ENCODE measurements around the gene FAM131B.

The FAM131B gene

DNA sequence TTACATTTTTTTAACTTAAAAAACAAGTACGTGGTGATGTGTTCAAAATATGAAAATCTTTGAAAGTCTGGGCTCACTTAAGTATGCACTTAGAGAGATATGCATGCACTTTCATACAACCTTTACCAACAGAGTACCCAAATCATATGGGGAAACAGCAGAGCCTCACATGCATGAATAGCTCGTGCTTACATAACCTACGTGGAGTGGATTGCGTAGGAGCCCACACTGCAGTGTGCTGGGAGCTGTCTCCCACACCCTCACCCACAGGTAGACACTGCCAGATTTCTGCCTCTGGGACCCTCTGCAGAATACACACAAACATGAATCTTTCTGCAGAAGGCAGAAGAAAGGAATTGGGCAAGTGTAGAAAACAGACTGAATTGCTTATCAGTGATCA is 46.0 kb downstream of the FAM131B start:
- H3F3A ChIP-seq (ENCODE audit: insufficient read depth, low read length): no peaks in the 10 kb centered on the region
- H3K36me3 ChIP-seq (ENCODE audit: insufficient read depth, low read length): no peaks in the 10 kb centered on the region
- no peak overlapping the region for H3K4me2 ChIP-seq (ENCODE audit: low read length)
- no peaks in the 10 kb centered on the region for H3K9me3 ChIP-seq (ENCODE audit: low read length)
- no peaks in the 10 kb centered on the region for H4K20me1 ChIP-seq (ENCODE audit: insufficient read depth, low read length)
- H3K27me3 ChIP-seq (ENCODE audit: insufficient read depth, low read length): no peaks in the 10 kb centered on the region
- H3K9me2 ChIP-seq (ENCODE audit: low read depth, low read length): no peaks in the 10 kb centered on the region
- H3K27ac ChIP-seq (ENCODE audit: low read depth, low read length, poor library complexity, severe bottlenecking): no peak overlapping the region
- H2AFZ ChIP-seq (ENCODE audit: low read length): no peak overlapping the region
- H3K4me3 ChIP-seq (ENCODE audit: low read depth, low read length, poor library complexity, severe bottlenecking): no peak overlapping the region
- no peak overlapping the region for H3K9ac ChIP-seq (ENCODE audit: low read length)
- H3K79me2 ChIP-seq (ENCODE audit: insufficient read depth, low read length): no peaks in the 10 kb centered on the region
- H3K4me1 ChIP-seq (ENCODE audit: insufficient read depth, low read length, severe bottlenecking): no peaks in the 10 kb centered on the region
- no peak for TF ChIP-seq EZH2 (IDR thresholded peaks at IDR 0.05; ENCODE audit: borderline replicate concordance, low read length)
- TF ChIP-seq, protein P1, sequence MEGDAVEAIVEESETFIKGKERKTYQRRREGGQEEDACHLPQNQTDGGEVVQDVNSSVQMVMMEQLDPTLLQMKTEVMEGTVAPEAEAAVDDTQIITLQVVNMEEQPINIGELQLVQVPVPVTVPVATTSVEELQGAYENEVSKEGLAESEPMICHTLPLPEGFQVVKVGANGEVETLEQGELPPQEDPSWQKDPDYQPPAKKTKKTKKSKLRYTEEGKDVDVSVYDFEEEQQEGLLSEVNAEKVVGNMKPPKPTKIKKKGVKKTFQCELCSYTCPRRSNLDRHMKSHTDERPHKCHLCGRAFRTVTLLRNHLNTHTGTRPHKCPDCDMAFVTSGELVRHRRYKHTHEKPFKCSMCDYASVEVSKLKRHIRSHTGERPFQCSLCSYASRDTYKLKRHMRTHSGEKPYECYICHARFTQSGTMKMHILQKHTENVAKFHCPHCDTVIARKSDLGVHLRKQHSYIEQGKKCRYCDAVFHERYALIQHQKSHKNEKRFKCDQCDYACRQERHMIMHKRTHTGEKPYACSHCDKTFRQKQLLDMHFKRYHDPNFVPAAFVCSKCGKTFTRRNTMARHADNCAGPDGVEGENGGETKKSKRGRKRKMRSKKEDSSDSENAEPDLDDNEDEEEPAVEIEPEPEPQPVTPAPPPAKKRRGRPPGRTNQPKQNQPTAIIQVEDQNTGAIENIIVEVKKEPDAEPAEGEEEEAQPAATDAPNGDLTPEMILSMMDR (IDR thresholded peaks at IDR 0.05; ENCODE audit: low read length): no peak

DNA sequence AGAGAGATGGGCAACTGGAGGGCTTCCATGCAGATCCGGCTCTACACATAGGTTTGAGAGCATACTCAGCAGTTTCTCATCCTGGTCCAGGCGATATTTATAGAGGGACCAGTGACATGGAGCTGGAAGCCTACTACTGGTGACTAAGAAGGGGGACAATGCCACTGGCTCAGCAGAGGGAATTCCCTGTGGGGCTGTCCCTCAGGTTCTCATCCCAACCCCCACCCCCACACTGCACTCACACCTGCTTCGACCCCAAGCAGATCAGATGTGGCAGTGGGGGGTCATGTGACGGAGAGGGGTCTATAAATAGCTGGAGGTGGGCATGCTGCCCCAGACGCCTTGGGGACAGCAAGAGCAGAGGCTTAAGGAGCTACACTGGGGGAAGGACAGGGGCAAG is 46.7 kb downstream of the FAM131B start, which contains the start of gene CLCN1:
CLCN1 (plus strand) TSS at position 336 of the 400 bp plus-strand sequence. CDS start 102 bp downstream, outside the sequence.
- TF ChIP-seq, protein P1 (IDR thresholded peaks at IDR 0.05; ENCODE audit: low read length): no peak
- TF ChIP-seq EZH2 (IDR thresholded peaks at IDR 0.05; ENCODE audit: borderline replicate concordance, low read length): no peak
- Histone ChIP-seq H3K9me2 (ENCODE audit: low read depth, low read length) (no peaks in the 10 kb centered on the region), H3K4me2 (ENCODE audit: low read length) (no peak within 1 kb of the TSS)

DNA sequence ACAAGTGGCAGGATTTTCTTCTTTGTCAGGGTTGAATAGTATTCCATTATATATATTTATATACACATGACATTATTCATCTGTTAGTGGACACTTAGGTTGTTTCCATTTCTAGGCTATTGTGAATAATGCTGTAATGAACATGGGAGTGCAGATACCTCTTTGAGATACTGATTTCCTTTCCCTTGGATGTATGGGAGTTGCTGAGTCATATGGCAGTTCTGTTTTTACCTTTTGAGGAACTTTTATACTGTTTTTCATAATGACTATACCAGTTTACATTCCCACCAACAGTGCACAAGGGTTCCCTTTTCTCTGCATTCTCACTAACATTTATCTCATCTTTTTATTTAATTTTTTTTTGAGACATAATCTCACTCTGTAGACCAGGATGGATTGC is 48.4 kb downstream of the FAM131B start:
- no peak overlapping the region for H3K4me2 ChIP-seq (ENCODE audit: low read length)
- no peak overlapping the region for H3K9ac ChIP-seq (ENCODE audit: low read length)
- no peaks in the 10 kb centered on the region for H3K79me2 ChIP-seq (ENCODE audit: insufficient read depth, low read length)
- H3K36me3 ChIP-seq (ENCODE audit: insufficient read depth, low read length): peaks cover 9% of the 10 kb centered on the region
- H3K27ac ChIP-seq (ENCODE audit: low read depth, low read length, poor library complexity, severe bottlenecking): no peak overlapping the region
- H4K20me1 ChIP-seq (ENCODE audit: insufficient read depth, low read length): no peaks in the 10 kb centered on the region
- no peaks in the 10 kb centered on the region for H3K27me3 ChIP-seq (ENCODE audit: insufficient read depth, low read length)
- H3K9me2 ChIP-seq (ENCODE audit: low read depth, low read length): no peaks in the 10 kb centered on the region
- no peak overlapping the region for H2AFZ ChIP-seq (ENCODE audit: low read length)
- TF ChIP-seq, protein P1 (IDR thresholded peaks at IDR 0.05; ENCODE audit: low read length): no peak
- no peak for TF ChIP-seq EZH2 (IDR thresholded peaks at IDR 0.05; ENCODE audit: borderline replicate concordance, low read length)
- no peak overlapping the region for H3K4me3 ChIP-seq (ENCODE audit: low read depth, low read length, poor library complexity, severe bottlenecking)
- no peaks in the 10 kb centered on the region for H3K9me3 ChIP-seq (ENCODE audit: low read length)
- no peaks in the 10 kb centered on the region for H3K4me1 ChIP-seq (ENCODE audit: insufficient read depth, low read length, severe bottlenecking)
- no peaks in the 10 kb centered on the region for H3F3A ChIP-seq (ENCODE audit: insufficient read depth, low read length)

More for the DNA sequence above, 46.7 kb downstream of the FAM131B start, which contains the start of gene CLCN1:
- Histone ChIP-seq H4K20me1 (ENCODE audit: insufficient read depth, low read length) (no peaks in the 10 kb centered on the region), H3K9ac (ENCODE audit: low read length) (no peak within 1 kb of the TSS), H2AFZ (ENCODE audit: low read length) (no peak within 1 kb of the TSS), H3K36me3 (ENCODE audit: insufficient read depth, low read length) (no peaks in the 10 kb centered on the region), H3K27ac (ENCODE audit: low read depth, low read length, poor library complexity, severe bottlenecking) (no peak within 1 kb of the TSS), H3K27me3 (ENCODE audit: insufficient read depth, low read length) (no peaks in the 10 kb centered on the region), H3K4me1 (ENCODE audit: insufficient read depth, low read length, severe bottlenecking) (no peaks in the 10 kb centered on the region), H3K79me2 (ENCODE audit: insufficient read depth, low read length) (no peaks in the 10 kb centered on the region), H3K9me3 (ENCODE audit: low read length) (no peaks in the 10 kb centered on the region), H3K4me3 (ENCODE audit: low read depth, low read length, poor library complexity, severe bottlenecking) (no peak within 1 kb of the TSS), H3F3A (ENCODE audit: insufficient read depth, low read length) (no peaks in the 10 kb centered on the region)

All from OCI-LY1 (cell line).